B cell (primary cell): ENCODE measurements around the gene MAP3K20. TPM values are rescaled to one million over a fixed set of nuclear protein-coding genes. Genes with fewer than 3 reads are reported as not detected.

Experiments used
- ATAC-seq: fragments of 200-7000 bp; cut with Tn5 transposase; one replicate; pipeline ENCODE4 v1.10.0; 2021; ENCODE audit warnings: low read depth, mild to moderate bottlenecking, moderate number of reproducible peaks, moderate library complexity
- CTCF ChIA-PET: fragments of 350-600 bp; sonication (Branson Sonifier 250); formaldehyde crosslinking; loops from one replicate; lab custom pipeline; 2021; ENCODE audit warnings: antibody characterized with exemption, inconsistent platforms; lab: Charles Lee
- POLR2A ChIA-PET: fragments of 350-600 bp; sonication (Branson Sonifier 250); formaldehyde crosslinking; loops from one replicate; lab custom pipeline; 2021; ENCODE audit warnings: antibody characterized with exemption; lab: Charles Lee
- DNase-seq: peaks from one replicate; pipeline ENCODE4 v3.0.0; 2013
- H2AFZ ChIP-seq: 2 replicates; pipeline ENCODE4 v1.6.1; 2012; ENCODE audit warnings: mild to moderate bottlenecking, low read depth, low read length; ENCODE audit not compliant: insufficient read depth, poor library complexity, severe bottlenecking
- H3K27ac ChIP-seq, 2 donors: 1 replicate in 1 of 2; 2 replicates in 1 of 2; pipeline ENCODE4 v1.5.1; 2012 to 2013; ENCODE audit warnings: low read length in 2 of 2, mild to moderate bottlenecking in 2 of 2, moderate library complexity in 1 of 2
- H3K27me3 ChIP-seq, 4 experiments: fragments of 200-600 bp in 1 of 4; sonication (generic) in 1 of 4; replicated peaks in 1 of 4; 1 replicate in 2 of 4; 2 replicates in 2 of 4; pipeline versions ENCODE4 v1.6.1 to v1.7.0; 2013 to 2016; ENCODE audit warnings: low read length in 3 of 4, mild to moderate bottlenecking in 2 of 4, mixed read lengths in 1 of 4, moderate library complexity in 1 of 4; ENCODE audit not compliant: insufficient read depth in 4 of 4, control insufficient read depth in 3 of 4; ENCODE audit errors: control extremely low read depth in 1 of 4
- H3K36me3 ChIP-seq, 2 experiments: replicated peaks in 1 of 2; 1 replicate in 1 of 2; 2 replicates in 1 of 2; pipeline versions ENCODE4 v1.6.1 to v1.7.1; 2013; ENCODE audit warnings: low read length in 1 of 2; ENCODE audit not compliant: insufficient read depth in 2 of 2, control insufficient read depth in 1 of 2; ENCODE audit errors: control extremely low read depth in 1 of 2, extremely low read depth in 1 of 2
- H3K4me1 ChIP-seq, 2 donors: fragments of 200-600 bp in 1 of 2; sonication (generic) in 1 of 2; 1 replicate in 1 of 2; 2 replicates in 1 of 2; pipeline versions ENCODE4 v1.5.1 to v1.6.1; 2013 to 2017; ENCODE audit warnings: low read length in 2 of 2; ENCODE audit not compliant: control insufficient read depth in 2 of 2, insufficient read depth in 2 of 2
- H3K4me2 ChIP-seq: replicated peaks from 2 replicates; pipeline ENCODE3; 2012; ENCODE audit warnings: mild to moderate bottlenecking, low read depth, low read length; ENCODE audit not compliant: poor library complexity, severe bottlenecking
- H3K4me3 ChIP-seq, 5 experiments: fragments of 200-600 bp in 1 of 5; sonication (generic) in 1 of 5; 1 replicate in 3 of 5; 2 replicates in 2 of 5; pipeline versions ENCODE4 v1.5.1 to v1.7.0; 2011 to 2016; ENCODE audit warnings: low read length in 4 of 5, mild to moderate bottlenecking in 4 of 5, low read depth in 2 of 5, control low read depth in 1 of 5, moderate library complexity in 1 of 5; ENCODE audit not compliant: insufficient read depth in 1 of 5; ENCODE audit errors: control extremely low read depth in 1 of 5, extremely low read depth in 1 of 5
- H3K79me2 ChIP-seq: fragments of 200-600 bp; sonication (generic); one replicate; pipeline ENCODE4 v1.6.0; 2016; ENCODE audit warnings: low read length; ENCODE audit not compliant: control insufficient read depth, insufficient read depth
- H3K9ac ChIP-seq: fragments of 200-600 bp; sonication (generic); 2 replicates; pipeline ENCODE4 v1.6.1; 2017; ENCODE audit warnings: mild to moderate bottlenecking, low read length, moderate library complexity
- H3K9me3 ChIP-seq, 3 donors: one replicate each; pipeline versions ENCODE4 v1.6.1 to v1.7.1; 2013; ENCODE audit warnings: low read length in 2 of 3; ENCODE audit not compliant: control insufficient read depth in 2 of 3, insufficient read depth in 1 of 3; ENCODE audit errors: control extremely low read depth in 1 of 3
- H4K20me1 ChIP-seq: 2 replicates; pipeline ENCODE4 v1.6.0; 2012; ENCODE audit warnings: mild to moderate bottlenecking, low read length; ENCODE audit not compliant: insufficient read depth, control insufficient read depth, poor library complexity, severe bottlenecking
- H3K27ac Mint-ChIP-seq: one replicate; pipeline ENCODE4 v1.8.0; 2021; ENCODE audit warnings: mixed read lengths
- H3K27me3 Mint-ChIP-seq: one replicate; pipeline ENCODE4 v1.8.0; 2021; ENCODE audit warnings: mixed read lengths
- H3K4me1 Mint-ChIP-seq: one replicate; pipeline ENCODE4 v1.8.0; 2021; ENCODE audit warnings: mixed read lengths
- H3K4me3 Mint-ChIP-seq: one replicate; pipeline ENCODE4 v1.8.0; 2021; ENCODE audit warnings: mixed read lengths
- H3K9me3 Mint-ChIP-seq: one replicate; pipeline ENCODE4 v1.8.0; 2022; ENCODE audit warnings: mixed read lengths; ENCODE audit not compliant: insufficient read depth
- CTCF ChIP-seq: fragments of 200-600 bp; IDR thresholded peaks from one replicate; pipeline ENCODE4 v1.8.0; 2022; ENCODE audit warnings: antibody characterized with exemption, mild to moderate bottlenecking
- EZH2 ChIP-seq: IDR thresholded peaks from 2 replicates; pipeline ENCODE4 v1.6.1; 2012; ENCODE audit warnings: borderline replicate concordance, low read depth, mild to moderate bottlenecking, moderate library complexity, low read length; ENCODE audit not compliant: insufficient read depth, poor library complexity, severe bottlenecking
- WGBS: methylation state at CpG from one replicate; pipeline ENCODE4 v1.1.5; 2013; ENCODE audit warnings: missing lambda C conversion rate; ENCODE audit not compliant: insufficient coverage; 5-methylcytosine and 5-hydroxymethylcytosine counted together
- intact Hi-C: fragments of 100-400 bp; cut with micrococcal nuclease; formaldehyde crosslinking; loops from one replicate; pipeline ENCODE4 v1.10.0; 2022
- polyA plus RNA-seq: library from polyadenylated mRNA; depleted of rRNA; stranded (reverse); fragments of >200 nt; gene quantifications from 2 replicates; pipeline ENCODE4 v1.2.3, GENCODE V29; 2012
- total RNA-seq, 2 donors: library from RNA; stranded (reverse); fragments of 120-200 nt in 1 of 2; gene quantifications; 1 replicate in 1 of 2; 2 replicates in 1 of 2; pipeline versions ENCODE4 v1.2.3 to v1.2.4, GENCODE V29; 2013 to 2022

MAP3K20 gene
- total and polyA plus RNA-seq, 2 donors (not counting 1 experiment from before 2014, with no cell fraction given), result 2.2 to 9.1 TPM

- H3K27me3 Mint-ChIP-seq, result no peaks in the 10 kb centered on the region
- Histone ChIP-seq H3K4me1 (no peaks in the 10 kb centered on the region), H3K4me3 (no peak overlapping the region), H3K79me2 (no peaks in the 10 kb centered on the region), H4K20me1 (no peaks in the 10 kb centered on the region), H3K9me3 (no peaks in the 10 kb centered on the region), H3K36me3 (no peaks in the 10 kb centered on the region), H3K9ac (no peak overlapping the region), H2AFZ (no peak overlapping the region), H3K27me3 (no peaks in the 10 kb centered on the region), H3K4me2 (no peak overlapping the region), H3K27ac (no peak overlapping the region)
- peak; percentile 89 for TF ChIP-seq CTCF
- no peak for TF ChIP-seq EZH2
- ChIA-PET CTCF (interaction anchor here (0.7 to 13.2 kb wide), 24 partner anchors 9 to 707 kb away, joined by 3 to 303 read pairs (median 4); no protein-coding TSS in a partner anchor), POLR2A (no interaction called here)
- no peaks in the 10 kb centered on the region for H3K9me3 Mint-ChIP-seq
- DNase-seq (peak; percentile 73), ATAC-seq (peak; percentile 76)
- intact Hi-C loops, result loop anchor here (1.0 to 5.0 kb wide), 3 partner anchors 133 to 1130 kb away; partner anchors contain the start of gene MAP3K20
- H3K4me3 Mint-ChIP-seq, result no peak overlapping the region
- H3K4me1 Mint-ChIP-seq, result no peaks in the 10 kb centered on the region
- 50% methylated on average over 3 of the region's 8 CpGs for WGBS
- no peak overlapping the region for H3K27ac Mint-ChIP-seq
Measured at GRCh38 chr2:173210270-173211196, 134.9 kb downstream of the MAP3K20 start.

- WGBS, result 100% methylated on average over 1 of the region's 2 CpGs
- no peak overlapping the region for H3K27ac ChIP-seq
- H3K9me3 ChIP-seq, result no peaks in the 10 kb centered on the region
- H3K79me2 ChIP-seq, result no peaks in the 10 kb centered on the region
- intact Hi-C loops, result loop anchor here (5.0 kb wide), 1 partner anchor 136 kb away; the partner anchor contains the start of gene MAP3K20
- ATAC-seq (no peak), DNase-seq (no peak)
- no peak overlapping the region for H3K4me3 ChIP-seq
- no peaks in the 10 kb centered on the region for H3K4me1 Mint-ChIP-seq
- ChIA-PET POLR2A (no interaction called here), CTCF (interaction anchor here (4.7 to 13.2 kb wide), 2 partner anchors 14 to 185 kb away, joined by 19 to 303 read pairs; no protein-coding TSS in a partner anchor)
- H3K4me3 Mint-ChIP-seq, result no peak overlapping the region
- no peaks in the 10 kb centered on the region for H3K9me3 Mint-ChIP-seq
- H3K4me1 ChIP-seq, result no peaks in the 10 kb centered on the region
- H2AFZ ChIP-seq, result no peak overlapping the region
- H4K20me1 ChIP-seq, result no peaks in the 10 kb centered on the region
- no peaks in the 10 kb centered on the region for H3K27me3 Mint-ChIP-seq
- H3K27me3 ChIP-seq, result no peaks in the 10 kb centered on the region
- H3K27ac Mint-ChIP-seq, result no peak overlapping the region
- TF ChIP-seq CTCF, result no peak
- TF ChIP-seq EZH2, result no peak
- H3K4me2 ChIP-seq, result no peak overlapping the region
- H3K36me3 ChIP-seq, result no peaks in the 10 kb centered on the region
- no peak overlapping the region for H3K9ac ChIP-seq
Measured at GRCh38 chr2:173213181-173213580, 137.5 kb downstream of the MAP3K20 start.
